Diencephalon (tissue), 1 donor: Measurements from ENCODE around the gene HAND2. TPM values are rescaled to one million over a fixed set of nuclear protein-coding genes. Genes with fewer than 3 reads are reported as not detected.

Source experiments
- total RNA-seq: library from RNA; depleted of rRNA; stranded (reverse); fragments of >200 nt; gene quantifications from one replicate; pipeline ENCODE4 v1.2.3, GENCODE V29; 2014

HAND2 gene
- not detected for total RNA-seq

GRCh38 chr4:173529477-173530325 is at the start of gene HAND2:
TSS of gene HAND2 (minus strand) at chr4:173530229. CDS start at chr4:173529289, 940 bp downstream.

Other genes starting within 250 kb of the HAND2 start
- 42.2 TPM for gene HMGB2, start 195.9 kb downstream of the HAND2 start, total RNA-seq
- gene SAP30, start 159.3 kb downstream of the HAND2 start, total RNA-seq: 17.5 TPM
- 7.2 TPM for gene SCRG1, start 131.1 kb downstream of the HAND2 start, total RNA-seq